HepG2 (cell line): ENCODE results near the gene MEGF6. TPM values are rescaled to one million over a fixed set of nuclear protein-coding genes. Genes with fewer than 3 reads are reported as not detected.

ENCODE experiments used
- ATAC-seq: fragments of 200-7000 bp; cut with Tn5 transposase; 3 replicates; pipeline ENCODE4 v1.9.1; 2020; ENCODE audit warnings: mild to moderate bottlenecking, moderate library complexity
- BruUV-seq: library from RNA; stranded (reverse); fragments of 400-500 nt; replicated peaks from 2 replicates; lab custom pipeline; 2021; lab: Mats Ljungman, UMichigan
- CTCF ChIA-PET: fragments of 300-600 bp; formaldehyde crosslinking; extraction: SDS; loops from one replicate; lab custom pipeline; 2021; ENCODE audit warnings: low total read pairs, inconsistent platforms, low intra/inter-chr PET ratio; lab: Yijun Ruan, JAX
- POLR2A ChIA-PET: fragments of 350-600 bp; sonication (Branson Sonifier 250); formaldehyde crosslinking; loops from one replicate; lab custom pipeline; 2020; ENCODE audit warnings: antibody characterized with exemption, inconsistent platforms; lab: Yijun Ruan, JAX
- DNase-seq: peaks from one replicate; pipeline ENCODE4 v3.0.0-alpha.2; 2015; ENCODE audit warnings: low spot score
- FAIRE-seq: peaks from 3 replicates; lab custom pipeline; 2011; peaks lifted over from hg19 to GRCh38; lab: Jason Lieb, UNC
- H2AFZ ChIP-seq: one replicate; pipeline ENCODE4 v1.6.1; 2011; ENCODE audit warnings: low read length, inconsistent platforms
- H3K27ac ChIP-seq: fragments of 300-600 bp; 3 replicates; pipeline ENCODE4 v1.8.0; 2011; ENCODE audit warnings: mixed run types, mild to moderate bottlenecking, mixed read lengths, low read length, inconsistent platforms; ENCODE audit not compliant: insufficient read depth; ENCODE audit errors: extremely low read length
- H3K27me3 ChIP-seq, 2 experiments: fragments of 200-600 bp in 1 of 2; 2 replicates in 1 of 2; 3 replicates in 1 of 2; pipeline versions ENCODE4 v1.6.0 to v1.8.0; 2011; ENCODE audit warnings: low read length in 2 of 2, mild to moderate bottlenecking in 2 of 2, moderate library complexity in 2 of 2, inconsistent platforms in 1 of 2; ENCODE audit not compliant: insufficient read depth in 2 of 2, control insufficient read depth in 1 of 2
- H3K36me3 ChIP-seq, 2 experiments: fragments of 200-600 bp in 1 of 2; replicated peaks in 1 of 2; 2 replicates in 1 of 2; 3 replicates in 1 of 2; pipeline versions ENCODE4 v1.5.1 to v1.8.0; 2011; ENCODE audit warnings: low read length in 2 of 2, inconsistent platforms in 1 of 2; ENCODE audit not compliant: insufficient read depth in 2 of 2, control insufficient read depth in 1 of 2
- H3K4me1 ChIP-seq: 2 replicates; pipeline ENCODE4 v1.5.1; 2012; ENCODE audit warnings: low read length, inconsistent platforms; ENCODE audit not compliant: insufficient read depth
- H3K4me2 ChIP-seq: 2 replicates; pipeline ENCODE4 v1.6.0; 2011; ENCODE audit warnings: low read depth, low read length, inconsistent platforms
- H3K4me3 ChIP-seq, 3 experiments: fragments of 200-600 bp in 1 of 3; sonication (generic), shearing (Covaris generic) in 1 of 3; replicated peaks in 1 of 3; 2 replicates each; pipeline ENCODE4 v1.5.1; 2011 to 2016; ENCODE audit warnings: low read length in 3 of 3, inconsistent platforms in 2 of 3, low read depth in 2 of 3, mild to moderate bottlenecking in 2 of 3, control low read depth in 1 of 3, mixed read lengths in 1 of 3; ENCODE audit not compliant: insufficient read depth in 1 of 3
- H3K79me2 ChIP-seq: one replicate; pipeline ENCODE4 v1.6.1; 2011; ENCODE audit warnings: low read length, inconsistent platforms; ENCODE audit not compliant: insufficient read depth
- H3K9ac ChIP-seq: 2 replicates; pipeline ENCODE4 v1.6.0; 2011; ENCODE audit warnings: mild to moderate bottlenecking, low read depth, low read length, inconsistent platforms; ENCODE audit not compliant: insufficient read depth
- H3K9me3 ChIP-seq: 2 replicates; pipeline ENCODE4 v1.5.1; 2012; ENCODE audit warnings: mild to moderate bottlenecking, low read length
- H4K20me1 ChIP-seq: 2 replicates; pipeline ENCODE4 v1.6.0; 2011; ENCODE audit warnings: inconsistent platforms, mild to moderate bottlenecking, low read length, moderate library complexity; ENCODE audit not compliant: insufficient read depth
- AGO2 ChIP-seq: fragments of 200-400 bp; formaldehyde crosslinking; optimal IDR thresholded peaks from 2 replicates; pipeline ENCODE3; 2017; ENCODE audit warnings: mild to moderate bottlenecking, low read depth, low read length, moderate library complexity
- EEA1 ChIP-seq: sonication (generic); formaldehyde crosslinking; IDR thresholded peaks from 2 replicates; pipeline ENCODE4 v1.5.1; 2020; ENCODE audit warnings: mild to moderate bottlenecking, missing genetic modification reagents, borderline replicate concordance
- MAF1 ChIP-seq: sonication (generic); formaldehyde crosslinking; IDR thresholded peaks from 2 replicates; pipeline ENCODE4 v1.5.0; 2020; ENCODE audit warnings: missing genetic modification reagents, borderline replicate concordance
- NFE2 ChIP-seq: sonication (generic); formaldehyde crosslinking; IDR thresholded peaks from 2 replicates; pipeline ENCODE4 v1.4.0; 2020; ENCODE audit warnings: missing genetic modification reagents
- PHF20 ChIP-seq: sonication (generic); formaldehyde crosslinking; IDR thresholded peaks from 2 replicates; pipeline ENCODE4 v1.5.0; 2020; ENCODE audit warnings: mild to moderate bottlenecking, missing genetic modification reagents
- POLR2G ChIP-seq: fragments of 200-400 bp; formaldehyde crosslinking; IDR thresholded peaks from 2 replicates; pipeline ENCODE4 v1.6.1; 2018; ENCODE audit warnings: mild to moderate bottlenecking, low read depth, low read length, moderate library complexity
- RELA ChIP-seq: sonication (generic); formaldehyde crosslinking; IDR thresholded peaks from 2 replicates; pipeline ENCODE4 v1.4.0; 2020; ENCODE audit warnings: missing genetic modification reagents
- ZKSCAN1 ChIP-seq: fragments of 150-350 bp; IDR thresholded peaks from 2 replicates; pipeline ENCODE4 v1.6.1; 2014; ENCODE audit warnings: low read length
- ZNF530 ChIP-seq: sonication (generic); formaldehyde crosslinking; IDR thresholded peaks from 2 replicates; pipeline ENCODE4 v1.5.0; 2020; ENCODE audit warnings: low read depth, mild to moderate bottlenecking, missing genetic modification reagents
- ZNF660 ChIP-seq: sonication (generic); formaldehyde crosslinking; IDR thresholded peaks from 2 replicates; pipeline ENCODE4 v1.5.1; 2020; ENCODE audit warnings: mild to moderate bottlenecking, low read depth, missing genetic modification reagents, borderline replicate concordance
- WGBS: methylation state at CpG from one replicate; pipeline ENCODE4 v1.1.6; 2017; ENCODE audit warnings: low lambda C conversion rate; 5-methylcytosine and 5-hydroxymethylcytosine counted together
- in situ Hi-C: cut with HindIII; loops from 2 replicates; pipeline ENCODE4 v1.10.0; 2017; ENCODE audit warnings: low pct_unique_long_range_greater_than_20kb; ENCODE audit not compliant: extremely low pct_ligation_motif_present
- intact Hi-C: fragments of 100-400 bp; cut with micrococcal nuclease; formaldehyde crosslinking; loops from one replicate; pipeline ENCODE4 v1.10.0; 2022; ENCODE audit not compliant: unreplicated experiment
- polyA plus RNA-seq, 8 experiments: library from polyadenylated mRNA; depleted of rRNA in 3 of 8; stranded (reverse) in 7 of 8; unstranded in 1 of 8; fragments of >200 nt; fragmentation: Illumina TruSeq in 4 of 8; extraction: Trizol in 4 of 8; gene quantifications; 2 replicates each; pipeline versions ENCODE4 v1.2.1 to v1.2.3, GENCODE V29; 2011 to 2016; ENCODE audit warnings: low read depth in 4 of 8, missing spikeins in 1 of 8, mixed read lengths in 1 of 8; ENCODE audit not compliant: insufficient read depth in 1 of 8
- total RNA-seq, 5 experiments: library from RNA; depleted of rRNA; stranded (reverse); fragments of >200 nt; fragmentation: Illumina TruSeq; extraction: Trizol; gene quantifications; 2 replicates each; pipeline ENCODE4 v1.2.3, GENCODE V29; 2016; ENCODE audit warnings: low read depth in 1 of 5
- TF ChIP-seq, protein P1 (sequence below): sonication (generic); formaldehyde crosslinking; IDR thresholded peaks from 2 replicates; pipeline ENCODE4 v1.4.0; 2020; ENCODE audit warnings: low read depth, mild to moderate bottlenecking, missing genetic modification reagents
- TF ChIP-seq, protein P2 (sequence below): IDR thresholded peaks from 2 replicates; pipeline ENCODE4 v1.6.1; 2012; ENCODE audit warnings: low read length, improper control_type of control experiment
- TF ChIP-seq, protein P3 (sequence below): sonication (generic); formaldehyde crosslinking; IDR thresholded peaks from 2 replicates; pipeline ENCODE4 v1.5.0; 2020; ENCODE audit warnings: mild to moderate bottlenecking, missing genetic modification reagents

Gene MEGF6
- total and polyA plus RNA-seq, 2 of the 13 experiments (the other 11 are each of a cell fraction or from before 2014, with no cell fraction given): 1.9 TPM

DNA sequence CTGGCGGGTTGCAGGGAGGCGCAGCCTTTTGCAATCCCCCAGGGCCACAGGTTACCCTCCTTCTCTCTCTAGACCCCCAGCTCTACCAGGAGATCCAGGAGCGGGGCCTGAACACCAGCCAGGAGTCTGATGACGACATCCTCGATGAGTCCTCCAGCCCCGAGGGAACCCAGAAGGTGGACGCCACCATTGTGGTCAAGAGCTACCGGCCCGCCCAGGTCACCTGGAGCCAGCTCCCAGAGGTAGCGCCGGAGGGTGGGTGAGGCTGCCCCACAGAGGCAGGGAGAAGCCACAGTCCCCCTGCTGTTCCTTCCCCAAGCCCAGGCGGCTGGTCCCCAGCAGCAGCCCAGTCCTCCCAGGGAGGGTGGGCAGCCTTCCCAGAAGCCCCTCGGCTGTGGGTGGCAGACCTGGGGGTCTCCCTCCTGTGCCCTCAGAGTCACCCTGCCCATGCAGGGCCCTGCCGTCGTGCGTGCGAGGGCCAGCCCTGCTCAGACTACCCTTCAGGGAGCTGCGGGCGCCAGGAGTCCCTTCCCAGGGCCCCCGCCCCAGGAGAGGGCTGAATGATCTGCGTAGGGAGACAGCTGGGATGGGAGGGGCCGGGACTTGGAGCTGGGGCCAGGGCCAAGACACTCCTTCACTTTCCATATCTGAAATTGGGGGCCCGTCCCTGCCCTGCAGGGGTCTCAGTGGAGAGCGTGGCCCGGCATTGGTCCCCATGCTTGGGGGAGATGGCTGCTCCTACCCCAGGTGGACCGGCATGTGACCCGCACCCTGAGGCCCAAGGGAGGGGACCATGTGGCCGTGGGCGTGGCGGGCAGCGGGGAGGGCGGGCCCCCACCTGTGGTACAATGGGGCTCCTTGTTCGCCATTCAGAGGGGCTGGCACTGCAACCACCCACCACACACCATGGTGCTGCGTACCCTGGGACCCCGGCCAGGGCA is 143.9 kb downstream of the MEGF6 start:
- Histone ChIP-seq H2AFZ (no peak overlapping the region), H3K4me1 (peaks cover 24% of the 10 kb centered on the region)
- TF ChIP-seq POLR2G: 0 out of 2 replicates have a peak, but pooled peaks have one; percentile 24
- TF ChIP-seq, protein P1, sequence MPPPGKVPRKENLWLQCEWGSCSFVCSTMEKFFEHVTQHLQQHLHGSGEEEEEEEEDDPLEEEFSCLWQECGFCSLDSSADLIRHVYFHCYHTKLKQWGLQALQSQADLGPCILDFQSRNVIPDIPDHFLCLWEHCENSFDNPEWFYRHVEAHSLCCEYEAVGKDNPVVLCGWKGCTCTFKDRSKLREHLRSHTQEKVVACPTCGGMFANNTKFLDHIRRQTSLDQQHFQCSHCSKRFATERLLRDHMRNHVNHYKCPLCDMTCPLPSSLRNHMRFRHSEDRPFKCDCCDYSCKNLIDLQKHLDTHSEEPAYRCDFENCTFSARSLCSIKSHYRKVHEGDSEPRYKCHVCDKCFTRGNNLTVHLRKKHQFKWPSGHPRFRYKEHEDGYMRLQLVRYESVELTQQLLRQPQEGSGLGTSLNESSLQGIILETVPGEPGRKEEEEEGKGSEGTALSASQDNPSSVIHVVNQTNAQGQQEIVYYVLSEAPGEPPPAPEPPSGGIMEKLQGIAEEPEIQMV (CRISPR knock-in tag): no peak
- TF ChIP-seq ZNF530 (CRISPR knock-in tag): no peak
- TF ChIP-seq ZKSCAN1: no peak
- TF ChIP-seq RELA: no peak
- peak; percentile 65 for TF ChIP-seq AGO2
- no peak for TF ChIP-seq NFE2 (CRISPR knock-in tag)
- no peak for TF ChIP-seq EEA1 (CRISPR knock-in tag)
- TF ChIP-seq, protein P2, sequence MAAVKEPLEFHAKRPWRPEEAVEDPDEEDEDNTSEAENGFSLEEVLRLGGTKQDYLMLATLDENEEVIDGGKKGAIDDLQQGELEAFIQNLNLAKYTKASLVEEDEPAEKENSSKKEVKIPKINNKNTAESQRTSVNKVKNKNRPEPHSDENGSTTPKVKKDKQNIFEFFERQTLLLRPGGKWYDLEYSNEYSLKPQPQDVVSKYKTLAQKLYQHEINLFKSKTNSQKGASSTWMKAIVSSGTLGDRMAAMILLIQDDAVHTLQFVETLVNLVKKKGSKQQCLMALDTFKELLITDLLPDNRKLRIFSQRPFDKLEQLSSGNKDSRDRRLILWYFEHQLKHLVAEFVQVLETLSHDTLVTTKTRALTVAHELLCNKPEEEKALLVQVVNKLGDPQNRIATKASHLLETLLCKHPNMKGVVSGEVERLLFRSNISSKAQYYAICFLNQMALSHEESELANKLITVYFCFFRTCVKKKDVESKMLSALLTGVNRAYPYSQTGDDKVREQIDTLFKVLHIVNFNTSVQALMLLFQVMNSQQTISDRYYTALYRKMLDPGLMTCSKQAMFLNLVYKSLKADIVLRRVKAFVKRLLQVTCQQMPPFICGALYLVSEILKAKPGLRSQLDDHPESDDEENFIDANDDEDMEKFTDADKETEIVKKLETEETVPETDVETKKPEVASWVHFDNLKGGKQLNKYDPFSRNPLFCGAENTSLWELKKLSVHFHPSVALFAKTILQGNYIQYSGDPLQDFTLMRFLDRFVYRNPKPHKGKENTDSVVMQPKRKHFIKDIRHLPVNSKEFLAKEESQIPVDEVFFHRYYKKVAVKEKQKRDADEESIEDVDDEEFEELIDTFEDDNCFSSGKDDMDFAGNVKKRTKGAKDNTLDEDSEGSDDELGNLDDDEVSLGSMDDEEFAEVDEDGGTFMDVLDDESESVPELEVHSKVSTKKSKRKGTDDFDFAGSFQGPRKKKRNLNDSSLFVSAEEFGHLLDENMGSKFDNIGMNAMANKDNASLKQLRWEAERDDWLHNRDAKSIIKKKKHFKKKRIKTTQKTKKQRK: no peak
- TF ChIP-seq, protein P3, sequence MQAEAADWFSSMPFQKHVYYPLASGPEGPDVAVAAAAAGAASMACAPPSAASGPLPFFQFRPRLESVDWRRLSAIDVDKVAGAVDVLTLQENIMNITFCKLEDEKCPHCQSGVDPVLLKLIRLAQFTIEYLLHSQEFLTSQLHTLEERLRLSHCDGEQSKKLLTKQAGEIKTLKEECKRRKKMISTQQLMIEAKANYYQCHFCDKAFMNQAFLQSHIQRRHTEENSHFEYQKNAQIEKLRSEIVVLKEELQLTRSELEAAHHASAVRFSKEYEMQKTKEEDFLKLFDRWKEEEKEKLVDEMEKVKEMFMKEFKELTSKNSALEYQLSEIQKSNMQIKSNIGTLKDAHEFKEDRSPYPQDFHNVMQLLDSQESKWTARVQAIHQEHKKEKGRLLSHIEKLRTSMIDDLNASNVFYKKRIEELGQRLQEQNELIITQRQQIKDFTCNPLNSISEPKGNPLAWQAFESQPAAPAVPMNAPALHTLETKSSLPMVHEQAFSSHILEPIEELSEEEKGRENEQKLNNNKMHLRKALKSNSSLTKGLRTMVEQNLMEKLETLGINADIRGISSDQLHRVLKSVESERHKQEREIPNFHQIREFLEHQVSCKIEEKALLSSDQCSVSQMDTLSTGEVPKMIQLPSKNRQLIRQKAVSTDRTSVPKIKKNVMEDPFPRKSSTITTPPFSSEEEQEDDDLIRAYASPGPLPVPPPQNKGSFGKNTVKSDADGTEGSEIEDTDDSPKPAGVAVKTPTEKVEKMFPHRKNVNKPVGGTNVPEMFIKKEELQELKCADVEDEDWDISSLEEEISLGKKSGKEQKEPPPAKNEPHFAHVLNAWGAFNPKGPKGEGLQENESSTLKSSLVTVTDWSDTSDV (CRISPR knock-in tag): no peak
- TF ChIP-seq PHF20 (CRISPR knock-in tag): no peak
- no peak for TF ChIP-seq ZNF660 (CRISPR knock-in tag)
- no peak for TF ChIP-seq MAF1 (CRISPR knock-in tag)
- TF ChIP-seq, all 625 proteins: peak for 2
- Histone ChIP-seq H4K20me1 (no peaks in the 10 kb centered on the region), H3K27ac (no peak overlapping the region), H3K4me3 (no peak overlapping the region), H3K4me2 (no peak overlapping the region), H3K79me2 (no peaks in the 10 kb centered on the region), H3K36me3 (peaks cover 2 to 11% of the 10 kb centered on the region in 2 experiments; a peak in 4 of 5 replicates), H3K27me3 (no peaks in the 10 kb centered on the region), H3K9me3 (no peaks in the 10 kb centered on the region), H3K9ac (no peak overlapping the region)
- in situ Hi-C loops (no loop called here), intact Hi-C loops (no loop called here)
- ChIA-PET POLR2A (interaction anchor here (1.9 kb wide), 1 partner anchor 10 kb away, joined by 7 read pairs; no protein-coding TSS in a partner anchor), CTCF (no interaction called here)
- no TSS peak for BruUV-seq
- DNase-seq (no peak), ATAC-seq (no peak), FAIRE-seq (no peak)
- 92% methylated on average over 7 of the region's 35 CpGs for WGBS
